RKO (cell line): ENCODE results near the gene SPRR2G.
"Not testable (repeated sequence)": the region's sequence is repeated elsewhere in the genome, so short reads cannot be mapped to it uniquely, and the experiment has no call there.

Experiments used
- DNase-seq: peaks from one replicate; pipeline ENCODE4 v3.0.0-alpha.2; 2016; ENCODE audit warnings: low spot score

Gene SPRR2G

GRCh38 chr1:153113416-153113815, 37.3 kb downstream of the SPRR2G start, which contains the start of gene SPRR2F:
Gene SPRR2F (minus strand): TSS chr1:153113516. CDS start chr1:153112733, 783 bp downstream.
- no peak for DNase-seq

GRCh38 chr1:153112454-153112853, 38.2 kb downstream of the SPRR2G start:
- DNase-seq = not testable (repeated sequence)

GRCh38 chr1:153100245-153100644, 50.4 kb downstream of the SPRR2G start:
- DNase-seq = peak; percentile 83
